ENCODE results near the gene KIF1A. TPM values are rescaled to one million over a fixed set of nuclear protein-coding genes. Genes with fewer than 3 reads are reported as not detected.
"Not testable (repeated sequence)": the region's sequence is repeated elsewhere in the genome, so short reads cannot be mapped to it uniquely, and the experiment has no call there.

Gene KIF1A
- total RNA-seq, 1 experiment from 2014 or later, result 279 TPM

DNA sequence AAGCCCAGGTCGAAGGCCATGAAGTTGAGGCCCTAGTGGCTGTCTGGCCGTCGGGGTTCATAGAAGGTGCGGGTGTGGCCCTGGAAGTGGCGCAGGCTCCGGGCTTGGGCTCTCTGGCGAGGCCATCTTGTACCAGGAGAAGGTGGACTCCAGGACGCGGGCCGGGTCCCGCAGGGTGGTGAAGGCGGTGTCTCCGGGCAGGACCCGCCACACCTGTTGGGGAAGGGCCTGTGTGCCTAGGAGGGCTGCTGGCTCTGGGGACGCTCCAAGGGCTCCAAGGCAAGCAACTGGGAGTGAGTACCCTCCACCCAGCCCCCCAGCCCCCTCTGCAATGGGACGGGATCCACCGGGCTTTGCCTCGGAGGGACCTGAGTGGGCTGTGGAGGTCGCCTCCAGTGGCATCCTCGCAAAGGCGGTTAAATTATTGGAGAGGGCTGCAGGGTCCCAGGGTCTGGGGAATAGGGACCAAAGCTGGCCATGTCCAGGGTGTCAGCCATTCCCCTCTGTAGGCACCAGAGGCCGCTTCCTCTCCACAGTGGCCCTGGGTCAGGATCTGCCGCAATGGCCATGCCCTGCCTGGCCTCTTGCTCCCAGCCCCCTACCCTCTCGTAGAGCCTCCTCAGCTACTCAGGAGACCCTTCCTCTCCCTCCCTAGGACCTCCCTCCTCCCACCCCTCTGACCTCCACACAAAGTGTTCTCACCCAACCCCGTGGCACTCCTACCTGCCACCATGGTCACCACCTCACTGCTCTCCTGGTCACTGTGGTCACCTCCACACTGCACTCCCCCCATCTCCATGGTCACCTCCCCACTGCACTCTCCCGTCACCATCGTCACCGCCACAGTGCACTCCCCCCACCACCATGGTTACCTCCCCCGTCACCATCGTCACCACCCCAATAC is 118.0 kb downstream of the KIF1A start:
- no peak for TF ChIP-seq SMAD4 (CRISPR knock-in tag; IDR thresholded peaks at IDR 0.05)
- POLR2A ChIA-PET, result interaction anchor here (0.7 kb wide), 1 partner anchor 182 kb away, joined by 4 read pairs; no protein-coding TSS in a partner anchor
- DNase-seq (ENCODE audit: low spot score) (peak; percentile 17), ATAC-seq (no peak)
- Mint-ChIP-seq H3K36me3 (no peaks in the 10 kb centered on the region), H3K27ac (no peak overlapping the region), H3K4me1 (no peaks in the 10 kb centered on the region), H3K9me3 (no peaks in the 10 kb centered on the region), H3K4me3 (no peak overlapping the region), H3K27me3 (ENCODE audit: low read depth) (no peaks in the 10 kb centered on the region)
- CTCF ChIA-PET, result interaction anchor here (1.2 kb wide), 1 partner anchor 188 kb away, joined by 3 read pairs; no protein-coding TSS in a partner anchor

DNA sequence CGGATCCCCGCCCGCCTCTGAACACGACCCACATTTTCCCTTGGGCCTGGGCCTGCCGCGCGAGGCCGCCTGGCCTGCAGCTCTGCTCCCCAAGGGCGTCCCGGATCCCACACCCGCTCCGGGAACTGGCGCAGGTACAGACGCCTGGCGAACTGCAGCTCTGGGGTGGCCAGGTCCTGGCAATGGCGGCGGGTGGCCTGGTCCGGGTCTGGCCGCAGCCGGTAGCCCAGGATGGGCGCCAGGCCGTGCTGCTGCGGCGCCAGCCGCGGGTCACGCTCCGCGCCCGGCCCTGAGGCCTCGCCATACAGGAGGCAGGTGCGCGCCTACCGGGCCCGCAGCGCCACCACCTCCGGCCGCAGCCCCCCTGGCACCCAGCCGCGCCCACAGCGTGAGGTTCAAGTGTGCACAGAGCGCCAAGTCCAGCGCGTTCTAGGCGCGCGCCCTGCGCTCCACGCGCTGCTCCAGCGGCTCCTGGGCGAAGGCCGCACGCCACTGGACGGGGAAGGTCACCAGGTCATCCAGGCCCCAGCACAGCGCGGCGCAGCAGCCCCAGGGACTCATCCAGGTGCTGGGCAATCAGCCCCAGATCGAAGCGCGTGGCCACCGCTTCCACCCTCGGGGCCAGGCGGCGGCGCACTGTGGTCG is 118.8 kb downstream of the KIF1A start:
- Mint-ChIP-seq H3K27me3 (ENCODE audit: low read depth) (no peaks in the 10 kb centered on the region), H3K4me1 (no peaks in the 10 kb centered on the region), H3K9me3 (no peaks in the 10 kb centered on the region), H3K27ac (no peak overlapping the region), H3K4me3 (no peak overlapping the region), H3K36me3 (no peaks in the 10 kb centered on the region)
- ChIA-PET CTCF (interaction anchor here (1.2 kb wide), 1 partner anchor 187 kb away, joined by 3 read pairs; no protein-coding TSS in a partner anchor), POLR2A (no interaction called here)
- peak; percentile 29 for ATAC-seq
- peak; percentile 33 for DNase-seq (ENCODE audit: low spot score)
- TF ChIP-seq, protein P1, sequence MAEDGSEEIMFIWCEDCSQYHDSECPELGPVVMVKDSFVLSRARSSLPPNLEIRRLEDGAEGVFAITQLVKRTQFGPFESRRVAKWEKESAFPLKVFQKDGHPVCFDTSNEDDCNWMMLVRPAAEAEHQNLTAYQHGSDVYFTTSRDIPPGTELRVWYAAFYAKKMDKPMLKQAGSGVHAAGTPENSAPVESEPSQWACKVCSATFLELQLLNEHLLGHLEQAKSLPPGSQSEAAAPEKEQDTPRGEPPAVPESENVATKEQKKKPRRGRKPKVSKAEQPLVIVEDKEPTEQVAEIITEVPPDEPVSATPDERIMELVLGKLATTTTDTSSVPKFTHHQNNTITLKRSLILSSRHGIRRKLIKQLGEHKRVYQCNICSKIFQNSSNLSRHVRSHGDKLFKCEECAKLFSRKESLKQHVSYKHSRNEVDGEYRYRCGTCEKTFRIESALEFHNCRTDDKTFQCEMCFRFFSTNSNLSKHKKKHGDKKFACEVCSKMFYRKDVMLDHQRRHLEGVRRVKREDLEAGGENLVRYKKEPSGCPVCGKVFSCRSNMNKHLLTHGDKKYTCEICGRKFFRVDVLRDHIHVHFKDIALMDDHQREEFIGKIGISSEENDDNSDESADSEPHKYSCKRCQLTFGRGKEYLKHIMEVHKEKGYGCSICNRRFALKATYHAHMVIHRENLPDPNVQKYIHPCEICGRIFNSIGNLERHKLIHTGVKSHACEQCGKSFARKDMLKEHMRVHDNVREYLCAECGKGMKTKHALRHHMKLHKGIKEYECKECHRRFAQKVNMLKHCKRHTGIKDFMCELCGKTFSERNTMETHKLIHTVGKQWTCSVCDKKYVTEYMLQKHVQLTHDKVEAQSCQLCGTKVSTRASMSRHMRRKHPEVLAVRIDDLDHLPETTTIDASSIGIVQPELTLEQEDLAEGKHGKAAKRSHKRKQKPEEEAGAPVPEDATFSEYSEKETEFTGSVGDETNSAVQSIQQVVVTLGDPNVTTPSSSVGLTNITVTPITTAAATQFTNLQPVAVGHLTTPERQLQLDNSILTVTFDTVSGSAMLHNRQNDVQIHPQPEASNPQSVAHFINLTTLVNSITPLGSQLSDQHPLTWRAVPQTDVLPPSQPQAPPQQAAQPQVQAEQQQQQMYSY (CRISPR knock-in tag; IDR thresholded peaks at IDR 0.05), result peak; percentile 55; the same call in 1 of the 2 replicates
- no peak for TF ChIP-seq SMAD3 (CRISPR knock-in tag; IDR thresholded peaks at IDR 0.05; ENCODE audit: borderline replicate concordance)

DNA sequence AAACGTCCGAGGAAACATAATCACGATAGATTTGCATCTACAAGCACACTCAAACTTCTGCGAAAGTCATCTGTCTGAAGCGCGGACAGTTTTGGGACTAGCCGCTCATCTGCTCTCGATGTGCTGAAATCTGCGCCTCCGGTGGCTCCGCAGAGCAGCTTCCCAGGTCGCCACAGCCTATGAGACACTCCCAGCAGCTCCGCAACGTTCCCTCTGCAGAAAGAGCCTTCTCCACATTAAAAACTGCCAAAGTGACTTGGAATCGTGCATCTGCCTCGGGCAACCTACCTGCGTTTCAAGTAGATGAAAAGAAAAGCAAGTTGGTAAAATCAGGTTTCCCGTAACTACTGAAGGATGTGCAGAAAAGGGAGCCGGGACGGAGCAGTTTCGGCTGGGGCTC is 119.4 kb downstream of the KIF1A start:
- H3K4me3 Mint-ChIP-seq; H3K9me3 Mint-ChIP-seq; DNase-seq (ENCODE audit: low spot score); CTCF ChIA-PET; ATAC-seq; H3K4me1 Mint-ChIP-seq; H3K36me3 Mint-ChIP-seq; H3K27ac Mint-ChIP-seq; POLR2A ChIA-PET; H3K27me3 Mint-ChIP-seq (ENCODE audit: low read depth): not testable (repeated sequence)

DNA sequence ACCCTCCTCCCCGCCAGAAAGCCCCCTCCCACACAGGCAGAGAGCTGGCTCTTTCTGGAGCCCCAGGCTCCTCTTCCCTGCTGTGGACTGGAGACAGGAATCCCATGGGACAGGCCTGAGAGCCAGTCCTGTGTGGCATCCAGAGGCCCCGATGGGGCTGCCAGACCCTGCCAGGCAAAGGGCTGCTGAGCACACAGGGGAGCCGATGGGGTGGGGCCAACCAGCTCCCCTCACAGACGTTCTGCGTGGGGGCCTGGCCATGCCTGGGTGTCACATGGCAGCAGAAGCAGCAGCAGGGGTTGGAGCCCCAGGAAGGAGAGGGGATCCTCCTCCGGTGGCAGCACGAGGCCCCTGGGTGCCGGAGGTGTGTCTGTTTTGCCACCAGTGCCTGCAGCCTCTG is 120.2 kb downstream of the KIF1A start:
- POLR2A ChIA-PET; H3K27me3 Mint-ChIP-seq (ENCODE audit: low read depth); ATAC-seq; H3K27ac Mint-ChIP-seq; H3K4me1 Mint-ChIP-seq; H3K36me3 Mint-ChIP-seq; H3K4me3 Mint-ChIP-seq; H3K9me3 Mint-ChIP-seq: not testable (repeated sequence)
- CTCF ChIA-PET, result interaction anchor here (1.1 kb wide), 1 partner anchor 59 kb away, joined by 4 read pairs; no protein-coding TSS in a partner anchor
- DNase-seq (ENCODE audit: low spot score), result peak; percentile 5

DNA sequence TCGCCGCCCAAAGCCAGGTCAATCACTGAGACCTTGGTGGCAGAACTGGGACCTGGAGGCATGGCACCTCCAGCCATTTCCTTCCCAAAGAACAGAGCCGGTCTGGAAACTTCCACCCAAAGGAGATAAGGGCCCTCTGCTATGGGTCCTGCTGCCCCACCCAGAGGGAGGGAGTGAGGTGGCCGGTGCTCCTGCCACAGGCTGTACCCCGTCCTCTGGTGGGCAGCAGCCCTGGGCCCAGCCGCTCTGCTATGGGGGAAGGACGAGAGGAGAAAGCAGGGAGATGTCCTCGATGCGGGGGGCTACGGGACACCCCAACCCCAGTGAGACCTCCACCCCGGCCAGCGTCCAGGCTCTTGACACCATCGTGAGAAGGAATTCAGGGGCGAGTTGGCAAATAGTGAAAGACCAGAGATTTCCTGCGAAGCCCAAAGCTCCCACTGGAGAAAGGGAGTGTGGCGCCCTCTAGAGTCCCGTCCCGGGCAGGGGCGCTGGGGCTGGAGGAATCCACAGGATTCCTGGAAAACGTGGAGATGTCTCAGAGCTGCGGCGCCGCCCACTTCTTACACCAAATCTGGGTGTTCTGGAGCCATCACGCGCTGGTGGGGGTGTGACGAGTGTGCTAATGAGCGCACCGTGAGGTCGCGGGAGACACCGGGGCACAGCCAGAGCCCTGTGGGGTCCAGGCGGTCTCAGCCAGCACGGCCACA is 121.0 kb downstream of the KIF1A start:
- peak; percentile 64 for ATAC-seq
- POLR2A ChIA-PET; H3K9me3 Mint-ChIP-seq; H3K36me3 Mint-ChIP-seq; H3K4me3 Mint-ChIP-seq; H3K27ac Mint-ChIP-seq; H3K4me1 Mint-ChIP-seq; H3K27me3 Mint-ChIP-seq (ENCODE audit: low read depth): not testable (repeated sequence)
- DNase-seq (ENCODE audit: low spot score), result peak; percentile 14
- CTCF ChIA-PET, result interaction anchor here (1.1 kb wide), 1 partner anchor 58 kb away, joined by 4 read pairs; no protein-coding TSS in a partner anchor

DNA sequence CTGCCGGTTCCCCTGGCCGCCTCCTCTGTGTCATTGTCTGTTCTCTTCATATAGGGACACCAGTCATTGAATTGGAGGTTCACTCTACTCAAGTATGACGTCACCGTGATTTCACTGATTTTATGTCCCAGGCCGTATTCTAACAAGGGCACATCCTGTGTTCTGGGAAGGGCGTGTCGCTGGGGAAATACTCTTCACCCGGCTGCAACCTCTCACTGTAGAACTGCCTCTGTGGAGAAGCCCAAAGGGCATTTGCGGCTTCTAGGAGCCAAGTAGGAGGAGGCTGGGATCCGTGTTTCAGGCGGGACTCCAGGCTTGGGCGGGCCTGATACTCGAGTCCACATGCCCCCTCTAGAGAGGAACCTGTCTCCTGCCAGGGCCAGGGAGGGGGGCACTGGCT is 123.5 kb downstream of the KIF1A start:
- H3K9me3 Mint-ChIP-seq; H3K4me1 Mint-ChIP-seq; H3K27me3 Mint-ChIP-seq (ENCODE audit: low read depth); POLR2A ChIA-PET; H3K27ac Mint-ChIP-seq; ATAC-seq; DNase-seq (ENCODE audit: low spot score); CTCF ChIA-PET; H3K36me3 Mint-ChIP-seq; H3K4me3 Mint-ChIP-seq: not testable (repeated sequence)

DNA sequence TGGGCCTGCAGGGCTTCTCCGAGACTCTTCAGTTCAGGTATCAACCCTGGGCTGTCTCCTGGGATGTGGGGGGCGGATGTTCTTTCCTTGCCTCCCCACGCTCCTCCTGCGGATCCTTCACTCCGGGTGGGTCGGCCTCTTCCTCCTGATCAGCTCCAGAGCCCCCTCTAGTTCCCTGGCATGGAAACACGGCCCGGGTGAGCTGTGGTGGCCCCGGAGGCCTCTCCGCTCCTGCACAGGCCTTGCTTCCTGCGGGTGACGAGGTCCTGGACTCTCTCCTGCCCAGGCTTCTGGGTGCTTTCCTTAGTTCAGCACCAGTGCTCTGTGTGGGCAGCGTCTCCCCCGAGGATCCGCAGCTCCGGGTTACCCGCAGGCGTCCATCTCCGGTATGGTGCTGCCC is 124.4 kb downstream of the KIF1A start:
- ATAC-seq, result peak; percentile 75
- DNase-seq (ENCODE audit: low spot score); H3K4me3 Mint-ChIP-seq; H3K9me3 Mint-ChIP-seq; POLR2A ChIA-PET; CTCF ChIA-PET; H3K36me3 Mint-ChIP-seq; H3K4me1 Mint-ChIP-seq; H3K27me3 Mint-ChIP-seq (ENCODE audit: low read depth); H3K27ac Mint-ChIP-seq: not testable (repeated sequence)

DNA sequence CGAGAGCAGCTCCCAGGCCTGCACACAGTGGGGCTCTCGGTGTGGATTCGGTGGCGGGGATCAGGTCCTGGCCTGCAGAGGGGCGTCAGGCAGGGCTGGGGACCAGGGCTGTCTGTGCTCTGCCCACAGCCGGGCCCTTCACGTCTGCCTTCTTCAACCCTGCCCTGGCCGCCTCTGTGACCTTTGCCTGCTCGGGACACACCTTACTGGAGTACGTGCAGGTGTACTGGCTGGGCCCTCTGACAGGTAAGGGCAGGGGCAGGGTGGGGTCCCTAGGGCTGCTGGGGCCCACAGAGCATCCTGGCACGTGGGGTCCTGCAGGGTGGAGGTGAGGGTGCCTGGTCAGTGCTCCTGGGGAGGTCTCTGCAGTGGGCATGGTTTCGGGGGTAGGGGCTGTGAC is 125.7 kb downstream of the KIF1A start:
- H3K9me3 Mint-ChIP-seq; DNase-seq (ENCODE audit: low spot score); H3K36me3 Mint-ChIP-seq; ATAC-seq; H3K4me1 Mint-ChIP-seq; POLR2A ChIA-PET; H3K27me3 Mint-ChIP-seq (ENCODE audit: low read depth); CTCF ChIA-PET; H3K27ac Mint-ChIP-seq; H3K4me3 Mint-ChIP-seq: not testable (repeated sequence)

DNA sequence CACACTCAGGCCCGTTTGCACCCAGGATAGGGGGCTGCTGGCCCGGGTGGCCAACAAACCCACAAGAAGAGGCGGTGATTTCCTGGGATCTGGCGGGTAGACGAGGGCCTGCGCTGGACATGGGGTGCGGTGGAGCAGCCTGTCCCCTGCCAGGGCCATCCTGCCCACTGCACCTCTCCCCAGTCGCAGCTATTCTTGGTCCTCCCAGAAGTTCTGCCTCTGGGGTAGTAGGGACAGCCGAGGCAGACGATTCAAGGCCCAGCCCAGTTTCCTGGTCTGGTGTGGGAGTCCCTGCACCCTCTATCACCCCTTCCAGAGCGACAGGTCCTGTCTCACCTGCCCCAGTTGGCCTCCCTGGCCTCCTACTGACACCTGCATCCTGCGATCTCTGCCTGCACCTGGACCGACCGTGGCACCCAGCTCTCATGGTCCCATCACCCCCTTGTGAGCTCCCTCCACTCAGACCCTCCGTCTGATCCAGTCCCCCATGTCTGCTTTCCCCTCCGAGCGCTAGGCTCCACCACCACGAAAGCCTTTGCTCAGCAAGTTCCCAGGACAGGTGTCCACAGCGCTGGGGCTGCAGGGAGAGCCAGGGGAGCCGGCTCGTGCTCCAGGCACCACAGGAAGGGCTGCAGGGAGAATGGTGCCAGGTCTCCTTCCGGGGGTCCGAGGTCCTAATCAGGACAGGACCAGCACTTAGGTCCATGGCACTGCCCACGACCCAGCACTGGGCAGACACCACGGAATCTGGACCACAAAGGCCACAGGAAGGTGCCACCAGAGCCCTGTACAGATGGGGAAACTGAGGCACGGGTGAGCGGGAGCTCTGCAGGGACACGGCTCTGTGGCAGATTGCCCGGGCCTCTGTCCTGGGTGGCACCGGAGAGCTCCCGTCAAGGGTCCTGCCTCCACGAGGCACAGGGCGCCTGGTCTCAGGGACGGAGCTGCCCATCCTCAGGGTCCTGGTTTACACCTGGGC is 127.1 kb downstream of the KIF1A start:
- peak; percentile 7 for DNase-seq (ENCODE audit: low spot score)
- CTCF ChIA-PET; POLR2A ChIA-PET; H3K27me3 Mint-ChIP-seq (ENCODE audit: low read depth); ATAC-seq; H3K4me3 Mint-ChIP-seq; H3K4me1 Mint-ChIP-seq; H3K36me3 Mint-ChIP-seq; H3K27ac Mint-ChIP-seq; H3K9me3 Mint-ChIP-seq: not testable (repeated sequence)
